ENCODE measurements around the gene BPIFB4. TPM values are rescaled to one million over a fixed set of nuclear protein-coding genes. Genes with fewer than 3 reads are reported as not detected.

The BPIFB4 gene
- total RNA-seq, 4 donors from 2014 or later, result not detected

DNA sequence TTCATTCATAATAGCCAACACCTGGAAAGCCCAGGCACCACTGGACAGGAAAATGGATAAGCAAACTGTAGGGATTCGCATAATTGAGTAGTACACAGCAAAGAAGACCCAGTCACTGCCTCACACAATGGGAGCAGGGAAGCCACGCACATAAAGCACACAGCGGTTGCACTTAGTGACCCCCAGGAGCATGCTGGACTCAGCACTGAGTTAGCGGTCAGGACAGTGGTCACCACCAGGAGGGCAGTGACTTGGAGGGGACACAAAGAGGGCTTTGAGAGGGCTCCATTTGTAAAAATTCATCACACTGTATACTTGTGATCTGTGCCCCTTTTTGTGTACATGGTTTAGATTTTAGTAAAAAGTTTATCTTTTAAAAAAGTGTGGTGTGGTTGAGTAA, 28.1 kb upstream of the BPIFB4 start:
- H3K27ac ChIP-seq, result no peak overlapping the region
- no peak for TF ChIP-seq EP300 (IDR thresholded peaks at IDR 0.05)
- TF ChIP-seq, protein P1, sequence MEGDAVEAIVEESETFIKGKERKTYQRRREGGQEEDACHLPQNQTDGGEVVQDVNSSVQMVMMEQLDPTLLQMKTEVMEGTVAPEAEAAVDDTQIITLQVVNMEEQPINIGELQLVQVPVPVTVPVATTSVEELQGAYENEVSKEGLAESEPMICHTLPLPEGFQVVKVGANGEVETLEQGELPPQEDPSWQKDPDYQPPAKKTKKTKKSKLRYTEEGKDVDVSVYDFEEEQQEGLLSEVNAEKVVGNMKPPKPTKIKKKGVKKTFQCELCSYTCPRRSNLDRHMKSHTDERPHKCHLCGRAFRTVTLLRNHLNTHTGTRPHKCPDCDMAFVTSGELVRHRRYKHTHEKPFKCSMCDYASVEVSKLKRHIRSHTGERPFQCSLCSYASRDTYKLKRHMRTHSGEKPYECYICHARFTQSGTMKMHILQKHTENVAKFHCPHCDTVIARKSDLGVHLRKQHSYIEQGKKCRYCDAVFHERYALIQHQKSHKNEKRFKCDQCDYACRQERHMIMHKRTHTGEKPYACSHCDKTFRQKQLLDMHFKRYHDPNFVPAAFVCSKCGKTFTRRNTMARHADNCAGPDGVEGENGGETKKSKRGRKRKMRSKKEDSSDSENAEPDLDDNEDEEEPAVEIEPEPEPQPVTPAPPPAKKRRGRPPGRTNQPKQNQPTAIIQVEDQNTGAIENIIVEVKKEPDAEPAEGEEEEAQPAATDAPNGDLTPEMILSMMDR (IDR thresholded peaks at IDR 0.05), result no peak
- no peak for TF ChIP-seq POLR2A (IDR thresholded peaks at IDR 0.05)
- 54 to 70% methylated on average over 4 of the region's 4 CpGs for WGBS, 2 donors
- H3K4me1 ChIP-seq, result no peaks in the 10 kb centered on the region
- no peak overlapping the region for H3K4me3 ChIP-seq
- no peak for DNase-seq (ENCODE audit: low spot score in 2 of 2)
- H3K9me3 ChIP-seq, result peaks cover 0 to 2% (median under 1%) of the 10 kb centered on the region in 4 donors
- H3K36me3 ChIP-seq, result no peaks in the 10 kb centered on the region
- H3K27me3 ChIP-seq, result no peaks in the 10 kb centered on the region

GRCh38 chr20:33053291-33054106, 25.9 kb upstream of the BPIFB4 start, which contains the start of gene BPIFB3:
TSS of gene BPIFB3 (plus strand) at chr20:33053903. CDS start at chr20:33055436, 1,533 bp downstream.
- H3K27me3 ChIP-seq, result no peaks in the 10 kb centered on the region
- no peak within 1 kb of the TSS for H3K27ac ChIP-seq
- TF ChIP-seq POLR2A (IDR thresholded peaks at IDR 0.05) (no peak), EP300 (IDR thresholded peaks at IDR 0.05) (no peak)
- TF ChIP-seq, protein P1 (IDR thresholded peaks at IDR 0.05), result no peak
- no peaks in the 10 kb centered on the region for H3K9me3 ChIP-seq
- no peaks in the 10 kb centered on the region for H3K36me3 ChIP-seq
- no peak within 1 kb of the TSS for H3K4me3 ChIP-seq
- whole genome bisulfite sequencing, 2 donors, result 60 to 69% methylated on average over 24 to 25 of the region's 25 CpGs
- H3K4me1 ChIP-seq, result no peaks in the 10 kb centered on the region
- no peak for DNase-seq (ENCODE audit: low spot score in 2 of 2)

DNA sequence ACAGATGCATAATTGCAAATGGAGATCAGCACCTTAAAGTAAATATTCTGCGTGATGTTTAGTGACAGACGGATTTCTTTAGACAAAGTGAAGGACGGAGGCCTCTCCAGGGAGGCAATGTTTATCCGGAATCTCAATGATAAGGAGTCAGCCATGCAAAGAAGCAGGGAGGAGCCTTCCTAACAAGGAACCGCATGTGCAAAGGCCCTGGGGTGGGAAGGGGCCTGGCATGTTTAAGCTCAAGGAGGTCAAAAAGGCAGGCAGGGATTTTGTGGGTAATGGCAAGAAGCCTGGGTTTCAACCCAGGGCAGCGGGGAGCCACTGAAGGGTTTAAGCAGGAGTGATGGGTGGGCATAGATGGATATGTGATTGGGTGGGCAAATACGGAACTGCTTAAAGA, 25.1 kb upstream of the BPIFB4 start:
- Histone ChIP-seq H3K36me3 (no peaks in the 10 kb centered on the region), H3K9me3 (no peaks in the 10 kb centered on the region), H3K27ac (no peak overlapping the region), H3K4me3 (no peak overlapping the region), H3K27me3 (no peaks in the 10 kb centered on the region), H3K4me1 (no peaks in the 10 kb centered on the region)
- no peak for DNase-seq (ENCODE audit: low spot score in 2 of 2)
- TF ChIP-seq, protein P1 (IDR thresholded peaks at IDR 0.05), result no peak
- TF ChIP-seq EP300 (IDR thresholded peaks at IDR 0.05) (no peak), POLR2A (IDR thresholded peaks at IDR 0.05) (no peak)
- 93 to 94% methylated on average over 7 of the region's 7 CpGs for WGBS, 2 donors

DNA sequence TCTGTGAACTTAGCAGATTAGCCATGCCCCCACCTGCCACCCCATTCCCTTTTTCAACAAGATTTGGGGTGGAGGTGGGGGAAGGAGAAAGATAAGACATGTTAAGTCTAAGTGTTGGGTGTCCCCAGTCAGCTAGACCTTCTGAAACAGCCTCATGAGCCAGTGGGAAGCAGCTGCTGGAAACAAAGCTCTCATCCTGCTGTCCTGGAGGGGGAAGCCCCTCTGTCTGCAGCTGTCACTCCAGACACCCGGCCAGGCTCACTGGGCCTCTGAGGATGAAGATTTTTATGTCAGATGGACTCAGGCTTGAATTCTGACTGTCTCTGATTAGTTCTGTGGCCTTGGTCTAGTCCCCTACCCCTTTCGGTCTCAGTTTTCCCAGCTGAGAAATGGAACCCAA, 24.7 kb upstream of the BPIFB4 start:
- H3K4me1 ChIP-seq, result no peaks in the 10 kb centered on the region
- H3K36me3 ChIP-seq, result no peaks in the 10 kb centered on the region
- no peak overlapping the region for H3K4me3 ChIP-seq
- 85 to 88% methylated on average over 2 of the region's 2 CpGs for WGBS, 2 donors
- TF ChIP-seq, protein P1 (IDR thresholded peaks at IDR 0.05), result no peak
- TF ChIP-seq POLR2A (IDR thresholded peaks at IDR 0.05) (no peak), EP300 (IDR thresholded peaks at IDR 0.05) (no peak)
- H3K9me3 ChIP-seq, result no peaks in the 10 kb centered on the region
- H3K27ac ChIP-seq, result no peak overlapping the region
- DNase-seq (ENCODE audit: low spot score in 2 of 2), result no peak
- H3K27me3 ChIP-seq, result no peaks in the 10 kb centered on the region

GRCh38 chr20:33059136-33059535, 20.3 kb upstream of the BPIFB4 start:
- Histone ChIP-seq H3K27ac (no peak overlapping the region), H3K27me3 (no peaks in the 10 kb centered on the region), H3K4me3 (no peak overlapping the region), H3K9me3 (no peaks in the 10 kb centered on the region), H3K36me3 (no peaks in the 10 kb centered on the region), H3K4me1 (peaks cover 0 to 10% (median 2%) of the 10 kb centered on the region in 4 donors)
- no peak for TF ChIP-seq POLR2A (IDR thresholded peaks at IDR 0.05)
- TF ChIP-seq EP300 (IDR thresholded peaks at IDR 0.05), result no peak
- TF ChIP-seq, protein P1 (IDR thresholded peaks at IDR 0.05), result no peak
- WGBS, 2 donors, result 92% methylated on average over 6 to 7 of the region's 7 CpGs
- no peak for DNase-seq (ENCODE audit: low spot score in 2 of 2)

All from tibial nerve (tissue), 4 donors.